Immature natural killer cell (primary cell): ENCODE results near the gene BFSP1. TPM values are rescaled to one million over a fixed set of nuclear protein-coding genes. Genes with fewer than 3 reads are reported as not detected.

ENCODE experiments used
- DNase-seq, 3 donors: peaks; one replicate each; pipeline ENCODE4 v3.0.0; 2022; ENCODE audit warnings: mixed read lengths in 1 of 3
- H3K27ac Mint-ChIP-seq, 6 donors: one replicate each; pipeline ENCODE4 v1.8.0; 2020; ENCODE audit warnings: mixed read lengths in 6 of 6, mild to moderate bottlenecking in 5 of 6, inconsistent platforms in 4 of 6, moderate library complexity in 3 of 6
- H3K27me3 Mint-ChIP-seq, 3 donors: one replicate each; pipeline ENCODE4 v1.8.0; 2020 to 2021; ENCODE audit warnings: low read depth in 3 of 3, mild to moderate bottlenecking in 3 of 3, mixed read lengths in 3 of 3, moderate library complexity in 3 of 3, inconsistent platforms in 1 of 3
- H3K36me3 Mint-ChIP-seq, 3 donors: one replicate each; pipeline ENCODE4 v1.8.0; 2020; ENCODE audit warnings: mixed read lengths in 3 of 3, inconsistent platforms in 2 of 3, mild to moderate bottlenecking in 2 of 3
- H3K4me1 Mint-ChIP-seq, 2 donors: one replicate each; pipeline ENCODE4 v1.8.0; 2020; ENCODE audit warnings: inconsistent platforms in 2 of 2, mild to moderate bottlenecking in 2 of 2, mixed read lengths in 2 of 2, moderate library complexity in 1 of 2
- H3K4me3 Mint-ChIP-seq, 5 donors: one replicate each; pipeline ENCODE4 v1.8.0; 2020; ENCODE audit warnings: mild to moderate bottlenecking in 5 of 5, mixed read lengths in 5 of 5, inconsistent platforms in 3 of 5, moderate library complexity in 3 of 5
- H3K9me3 Mint-ChIP-seq, 6 donors: one replicate each; pipeline ENCODE4 v1.8.0; 2020; ENCODE audit warnings: mild to moderate bottlenecking in 6 of 6, mixed read lengths in 6 of 6, inconsistent platforms in 4 of 6, moderate library complexity in 3 of 6
- polyA plus RNA-seq, 3 donors: library from polyadenylated mRNA; unstranded; fragments of 300-500 nt; fragmentation: Illumina TruSeq; gene quantifications; one replicate each; pipeline ENCODE4 v1.2.3, GENCODE V29; 2021

The BFSP1 gene
- polyA plus RNA-seq, 3 donors from 2014 or later, result 4.8 to 6.6 (median 5.8) TPM

- Mint-ChIP-seq H3K4me3 (peak overlapping the region; percentile 87 to 97 (median 90)), H3K27ac (peak overlapping the region; percentile 95 to 97 (median 96)), H3K9me3 (no peaks in the 10 kb centered on the region), H3K27me3 (peaks cover 6 to 18% (median 14%) of the 10 kb centered on the region in 3 donors), H3K4me1 (peaks cover 57 to 66% of the 10 kb centered on the region in 2 donors), H3K36me3 (peaks cover 0 to 3% (median 0%) of the 10 kb centered on the region in 3 donors)
- peak; percentile 62 to 68 (median 64) for DNase-seq
Measured at GRCh38 chr20:17505636-17506517, 25.3 kb downstream of the BFSP1 start.

- Mint-ChIP-seq H3K4me1 (peaks cover 50 to 58% of the 10 kb centered on the region in 2 donors), H3K36me3 (peaks cover 0 to 3% (median 0%) of the 10 kb centered on the region in 3 donors), H3K9me3 (no peaks in the 10 kb centered on the region)
Measured at GRCh38 chr20:17504898-17505635, 26.1 kb downstream of the BFSP1 start.

GRCh38 chr20:17504066-17504897, 26.9 kb downstream of the BFSP1 start:
- H3K27ac Mint-ChIP-seq, result peak overlapping the region; percentile 95 to 97 (median 96)

More at GRCh38 chr20:17504898-17505635, 26.1 kb downstream of the BFSP1 start:
- peak; percentile 80 to 83 (median 82) for DNase-seq
- Mint-ChIP-seq H3K4me3 (peak overlapping the region; percentile 87 to 97 (median 90)), H3K27ac (peak overlapping the region; percentile 95 to 97 (median 96)), H3K27me3 (peaks cover 7 to 18% (median 14%) of the 10 kb centered on the region in 3 donors)

GRCh38 chr20:17503301-17504065, 27.7 kb downstream of the BFSP1 start:
- peak in 1 of 3 donors; percentile 39 for DNase-seq
- Mint-ChIP-seq H3K4me1 (peaks cover 50 to 53% of the 10 kb centered on the region in 2 donors), H3K27ac (peak overlapping the region; percentile 68 to 97 (median 96)), H3K36me3 (peaks cover 3 to 7% (median 5%) of the 10 kb centered on the region in 3 donors), H3K4me3 (peak overlapping the region in 4 of 5 donors; percentile 27 to 97 (median 92)), H3K27me3 (peaks cover 7 to 18% (median 14%) of the 10 kb centered on the region in 3 donors), H3K9me3 (no peaks in the 10 kb centered on the region)

More at GRCh38 chr20:17504066-17504897, 26.9 kb downstream of the BFSP1 start:
- Mint-ChIP-seq H3K4me1 (peaks cover 50 to 53% of the 10 kb centered on the region in 2 donors), H3K9me3 (no peaks in the 10 kb centered on the region), H3K4me3 (peak overlapping the region; percentile 87 to 97 (median 90)), H3K36me3 (peaks cover 0 to 3% (median 0%) of the 10 kb centered on the region in 3 donors), H3K27me3 (peaks cover 7 to 18% (median 14%) of the 10 kb centered on the region in 3 donors)
- DNase-seq, result no peak

GRCh38 chr20:17502105-17502504, 29.1 kb downstream of the BFSP1 start:
- H3K4me3 Mint-ChIP-seq, result no peak overlapping the region
- peak overlapping the region in 2 of 6 donors; percentile 7 to 46 for H3K27ac Mint-ChIP-seq
- H3K27me3 Mint-ChIP-seq, result peaks cover 7 to 15% (median 14%) of the 10 kb centered on the region in 3 donors
- H3K9me3 Mint-ChIP-seq, result no peaks in the 10 kb centered on the region
- no peak for DNase-seq
- H3K36me3 Mint-ChIP-seq, result peaks cover 5 to 7% (median 7%) of the 10 kb centered on the region in 3 donors
- H3K4me1 Mint-ChIP-seq, result peaks cover 38 to 40% of the 10 kb centered on the region in 2 donors

GRCh38 chr20:17501701-17502100, 29.5 kb downstream of the BFSP1 start:
- H3K4me3 Mint-ChIP-seq, result no peak overlapping the region
- H3K27ac Mint-ChIP-seq, result peak overlapping the region in 1 of 6 donors; percentile 74
- peaks cover 5 to 7% (median 7%) of the 10 kb centered on the region in 3 donors for H3K36me3 Mint-ChIP-seq
- peaks cover 7 to 17% (median 14%) of the 10 kb centered on the region in 3 donors for H3K27me3 Mint-ChIP-seq
- peaks cover 34 to 36% of the 10 kb centered on the region in 2 donors for H3K4me1 Mint-ChIP-seq
- H3K9me3 Mint-ChIP-seq, result no peaks in the 10 kb centered on the region
- no peak for DNase-seq

- Mint-ChIP-seq H3K4me3 (no peak overlapping the region), H3K36me3 (peaks cover 7 to 11% (median 8%) of the 10 kb centered on the region in 3 donors), H3K9me3 (no peaks in the 10 kb centered on the region), H3K27me3 (peaks cover 7 to 19% (median 11%) of the 10 kb centered on the region in 3 donors), H3K27ac (no peak overlapping the region), H3K4me1 (peaks cover 27 to 28% of the 10 kb centered on the region in 2 donors)
- no peak for DNase-seq
Measured at GRCh38 chr20:17500826-17501225, 30.4 kb downstream of the BFSP1 start.

GRCh38 chr20:17500271-17500670, 30.9 kb downstream of the BFSP1 start:
- Mint-ChIP-seq H3K9me3 (no peaks in the 10 kb centered on the region), H3K27ac (no peak overlapping the region)

GRCh38 chr20:17499041-17499440, 32.1 kb downstream of the BFSP1 start:
- Mint-ChIP-seq H3K9me3 (no peaks in the 10 kb centered on the region), H3K27me3 (peaks cover 1 to 7% (median 3%) of the 10 kb centered on the region in 3 donors), H3K36me3 (peaks cover 14 to 22% (median 16%) of the 10 kb centered on the region in 3 donors), H3K4me1 (peaks cover 9 to 10% of the 10 kb centered on the region in 2 donors), H3K27ac (no peak overlapping the region), H3K4me3 (no peak overlapping the region)
- no peak for DNase-seq

More at GRCh38 chr20:17500271-17500670, 30.9 kb downstream of the BFSP1 start:
- H3K4me3 Mint-ChIP-seq, result no peak overlapping the region
- H3K27me3 Mint-ChIP-seq, result peaks cover 5 to 15% (median 7%) of the 10 kb centered on the region in 3 donors
- H3K36me3 Mint-ChIP-seq, result peaks cover 7 to 13% (median 11%) of the 10 kb centered on the region in 3 donors
- peaks cover 21 to 22% of the 10 kb centered on the region in 2 donors for H3K4me1 Mint-ChIP-seq
- DNase-seq, result no peak

GRCh38 chr20:17498641-17499040, 32.5 kb downstream of the BFSP1 start:
- H3K27me3 Mint-ChIP-seq, result peaks cover 1 to 7% (median 3%) of the 10 kb centered on the region in 3 donors
- DNase-seq, result no peak
- H3K36me3 Mint-ChIP-seq, result peaks cover 14 to 23% (median 19%) of the 10 kb centered on the region in 3 donors
- no peaks in the 10 kb centered on the region for H3K9me3 Mint-ChIP-seq
- peaks cover 5 to 6% of the 10 kb centered on the region in 2 donors for H3K4me1 Mint-ChIP-seq
- no peak overlapping the region for H3K4me3 Mint-ChIP-seq
- peak overlapping the region in 1 of 6 donors; percentile 36 for H3K27ac Mint-ChIP-seq

GRCh38 chr20:17497821-17498580, 33.2 kb downstream of the BFSP1 start:
- Mint-ChIP-seq H3K9me3 (no peaks in the 10 kb centered on the region), H3K36me3 (peaks cover 14 to 23% (median 19%) of the 10 kb centered on the region in 3 donors), H3K4me3 (no peak overlapping the region), H3K27me3 (peaks cover 1 to 7% (median 3%) of the 10 kb centered on the region in 3 donors), H3K27ac (peak overlapping the region in 1 of 6 donors; percentile 36), H3K4me1 (no peaks in the 10 kb centered on the region)
- no peak for DNase-seq
